CD8-positive, alpha-beta memory T cell (primary cell): Measurements from ENCODE around the gene MAN1A1. TPM values are rescaled to one million over a fixed set of nuclear protein-coding genes. Genes with fewer than 3 reads are reported as not detected.

Experiments
- CTCF ChIA-PET: fragments of 350-600 bp; sonication (Branson Sonifier 250); formaldehyde crosslinking; loops from one replicate; lab custom pipeline; 2021; ENCODE audit warnings: antibody characterized with exemption; lab: Charles Lee
- POLR2A ChIA-PET: fragments of 350-600 bp; sonication (Branson Sonifier 250); formaldehyde crosslinking; loops from one replicate; lab custom pipeline; 2021; ENCODE audit warnings: antibody characterized with exemption; lab: Charles Lee
- DNase-seq, 5 donors: peaks; one replicate each; pipeline versions ENCODE4 v3.0.0 to v3.0.0-alpha.2; 2020 to 2022; ENCODE audit warnings: mixed read lengths in 1 of 5
- H3K27ac ChIP-seq: one replicate; pipeline ENCODE4 v1.7.0; 2013; ENCODE audit warnings: low read depth, mild to moderate bottlenecking, low read length, moderate library complexity
- H3K27me3 ChIP-seq: 2 replicates; pipeline ENCODE4 v1.7.0; 2013; ENCODE audit warnings: low read length, mild to moderate bottlenecking; ENCODE audit not compliant: insufficient read depth, poor library complexity, severe bottlenecking
- H3K36me3 ChIP-seq: 2 replicates; pipeline ENCODE4 v1.7.0; 2013; ENCODE audit warnings: mild to moderate bottlenecking, low read length, moderate library complexity; ENCODE audit not compliant: insufficient read depth
- H3K4me1 ChIP-seq: 2 replicates; pipeline ENCODE4 v1.7.0; 2013; ENCODE audit warnings: mild to moderate bottlenecking, low read length, moderate library complexity; ENCODE audit not compliant: insufficient read depth
- H3K4me3 ChIP-seq: 2 replicates; pipeline ENCODE4 v1.7.0; 2013; ENCODE audit warnings: mild to moderate bottlenecking, low read length
- H3K9me3 ChIP-seq: 2 replicates; pipeline ENCODE4 v1.7.0; 2013; ENCODE audit warnings: mild to moderate bottlenecking, low read length
- H3K27ac Mint-ChIP-seq, 8 donors: one replicate each; pipeline ENCODE4 v1.8.0; 2020 to 2021; ENCODE audit warnings: mixed read lengths in 8 of 8, mild to moderate bottlenecking in 6 of 8, inconsistent platforms in 3 of 8, moderate library complexity in 3 of 8
- H3K27me3 Mint-ChIP-seq, 2 donors: one replicate each; pipeline ENCODE4 v1.8.0; 2020 to 2021; ENCODE audit warnings: mixed read lengths in 2 of 2, mild to moderate bottlenecking in 1 of 2, moderate library complexity in 1 of 2
- H3K36me3 Mint-ChIP-seq, 3 donors: one replicate each; pipeline ENCODE4 v1.8.0; 2020 to 2021; ENCODE audit warnings: mixed read lengths in 3 of 3, inconsistent platforms in 1 of 3, mild to moderate bottlenecking in 1 of 3
- H3K4me1 Mint-ChIP-seq, 3 donors: one replicate each; pipeline ENCODE4 v1.8.0; 2020 to 2021; ENCODE audit warnings: mixed read lengths in 3 of 3, inconsistent platforms in 1 of 3, mild to moderate bottlenecking in 1 of 3
- H3K4me3 Mint-ChIP-seq, 7 donors: one replicate each; pipeline ENCODE4 v1.8.0; 2020 to 2021; ENCODE audit warnings: mixed read lengths in 7 of 7, mild to moderate bottlenecking in 6 of 7, moderate library complexity in 4 of 7, inconsistent platforms in 2 of 7
- H3K9me3 Mint-ChIP-seq, 5 donors: one replicate each; pipeline ENCODE4 v1.8.0; 2020 to 2022; ENCODE audit warnings: mixed read lengths in 5 of 5, mild to moderate bottlenecking in 3 of 5, moderate library complexity in 2 of 5, inconsistent platforms in 1 of 5
- polyA plus RNA-seq: library from polyadenylated mRNA; unstranded; fragments of 300-500 nt; fragmentation: Illumina TruSeq; gene quantifications from one replicate; pipeline ENCODE4 v1.2.3, GENCODE V29; 2021
- total RNA-seq, 2 experiments: library from RNA; stranded (reverse); gene quantifications; one replicate each; pipeline ENCODE4 v1.2.3, GENCODE V29; 2021

MAN1A1 gene
- total and polyA plus RNA-seq, 3 experiments from 2014 or later: 23.8 to 38.4 (median 36.9) TPM

DNA sequence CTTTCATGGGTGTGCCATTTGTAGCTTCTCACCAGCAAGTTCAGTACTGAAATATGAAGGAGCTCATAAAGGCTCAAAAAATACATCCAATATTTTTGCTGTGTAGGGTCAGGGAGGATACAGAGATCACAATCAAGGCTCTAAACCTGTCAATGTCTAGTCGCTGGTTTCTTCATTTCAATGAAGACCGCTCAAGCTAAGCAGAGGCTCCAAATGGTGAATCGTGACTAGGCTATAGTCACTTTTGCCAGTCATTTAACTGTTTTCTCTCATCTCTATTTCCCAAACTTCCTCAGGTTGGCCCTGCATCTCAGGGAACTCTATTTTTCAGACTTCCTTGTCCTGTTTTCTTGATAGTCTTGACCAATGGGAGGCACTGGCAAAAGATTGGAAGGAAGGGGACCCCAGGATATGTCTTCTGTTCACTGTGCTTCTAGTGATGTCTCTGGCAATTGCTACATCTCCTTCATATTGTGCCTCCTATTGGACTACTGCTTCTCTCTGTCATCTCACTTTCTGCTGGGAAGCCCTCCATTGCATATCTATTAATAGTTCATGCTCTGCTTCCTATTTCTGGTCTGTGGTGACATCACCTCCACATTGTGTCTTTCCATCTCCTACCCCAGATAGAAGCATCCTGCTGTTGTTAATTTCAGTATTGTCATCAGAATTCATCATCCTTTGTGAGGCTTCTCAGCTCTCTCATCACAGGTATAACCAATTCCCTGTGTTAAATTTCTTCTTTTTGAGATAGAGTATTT is 183.4 kb downstream of the MAN1A1 start:
- Mint-ChIP-seq H3K4me1 (no peaks in the 10 kb centered on the region), H3K9me3 (no peaks in the 10 kb centered on the region), H3K27ac (no peak overlapping the region), H3K4me3 (no peak overlapping the region), H3K27me3 (peaks cover 11 to 38% of the 10 kb centered on the region in 2 donors), H3K36me3 (peaks cover 0 to 12% (median 0%) of the 10 kb centered on the region in 3 donors)
- H3K4me1 ChIP-seq: no peaks in the 10 kb centered on the region
- H3K27ac ChIP-seq: no peak overlapping the region
- H3K9me3 ChIP-seq: no peaks in the 10 kb centered on the region
- POLR2A ChIA-PET: no interaction called here
- H3K4me3 ChIP-seq: no peak overlapping the region
- no peaks in the 10 kb centered on the region for H3K27me3 ChIP-seq
- no peaks in the 10 kb centered on the region for H3K36me3 ChIP-seq
- CTCF ChIA-PET: interaction anchor here (1.1 kb wide), 1 partner anchor 36 kb away, joined by 3 read pairs; no protein-coding TSS in a partner anchor
- no peak for DNase-seq

- H3K27ac ChIP-seq: no peak overlapping the region
- peaks cover 11 to 46% of the 10 kb centered on the region in 2 donors for H3K27me3 Mint-ChIP-seq
- H3K4me3 ChIP-seq: no peak overlapping the region
- ChIA-PET CTCF (no interaction called here), POLR2A (interaction anchor here (0.7 kb wide), 1 partner anchor 1560 kb away, joined by 10 read pairs; no protein-coding TSS in a partner anchor)
- H3K27me3 ChIP-seq: no peaks in the 10 kb centered on the region
- H3K4me1 ChIP-seq: no peaks in the 10 kb centered on the region
- DNase-seq: no peak
- no peaks in the 10 kb centered on the region for H3K9me3 ChIP-seq
- H3K36me3 Mint-ChIP-seq: peaks cover 0 to 12% (median 0%) of the 10 kb centered on the region in 3 donors
- no peaks in the 10 kb centered on the region for H3K36me3 ChIP-seq
- H3K4me1 Mint-ChIP-seq: no peaks in the 10 kb centered on the region
- no peaks in the 10 kb centered on the region for H3K9me3 Mint-ChIP-seq
- no peak overlapping the region for H3K27ac Mint-ChIP-seq
- H3K4me3 Mint-ChIP-seq: no peak overlapping the region
Measured at GRCh38 chr6:119163006-119163405, 186.6 kb downstream of the MAN1A1 start.

- DNase-seq: no peak
- no peaks in the 10 kb centered on the region for H3K36me3 ChIP-seq
- no peaks in the 10 kb centered on the region for H3K4me1 ChIP-seq
- ChIA-PET POLR2A (no interaction called here), CTCF (no interaction called here)
- H3K4me1 Mint-ChIP-seq: no peaks in the 10 kb centered on the region
- H3K27ac Mint-ChIP-seq: no peak overlapping the region
- H3K9me3 Mint-ChIP-seq: no peaks in the 10 kb centered on the region
- no peaks in the 10 kb centered on the region for H3K27me3 ChIP-seq
- peaks cover 0 to 12% (median 2%) of the 10 kb centered on the region in 3 donors for H3K36me3 Mint-ChIP-seq
- H3K9me3 ChIP-seq: no peaks in the 10 kb centered on the region
- no peak overlapping the region for H3K4me3 ChIP-seq
- H3K27me3 Mint-ChIP-seq: peaks cover 11 to 45% of the 10 kb centered on the region in 2 donors
- H3K27ac ChIP-seq: no peak overlapping the region
- H3K4me3 Mint-ChIP-seq: no peak overlapping the region
Measured at GRCh38 chr6:119162134-119162775, 187.3 kb downstream of the MAN1A1 start.

GRCh38 chr6:119161438-119161837 is 188.1 kb downstream of the MAN1A1 start:
- Histone ChIP-seq H3K36me3 (no peaks in the 10 kb centered on the region), H3K27ac (no peak overlapping the region), H3K4me1 (no peaks in the 10 kb centered on the region), H3K4me3 (no peak overlapping the region), H3K9me3 (no peaks in the 10 kb centered on the region), H3K27me3 (no peaks in the 10 kb centered on the region)
- POLR2A ChIA-PET: no interaction called here
- H3K27me3 Mint-ChIP-seq: peaks cover 11 to 39% of the 10 kb centered on the region in 2 donors
- CTCF ChIA-PET: no interaction called here
- H3K4me3 Mint-ChIP-seq: no peak overlapping the region
- DNase-seq: no peak
- peaks cover 0 to 8% (median 2%) of the 10 kb centered on the region in 3 donors for H3K36me3 Mint-ChIP-seq
- no peak overlapping the region for H3K27ac Mint-ChIP-seq
- H3K9me3 Mint-ChIP-seq: no peaks in the 10 kb centered on the region
- no peaks in the 10 kb centered on the region for H3K4me1 Mint-ChIP-seq

GRCh38 chr6:119160911-119161310 is 188.7 kb downstream of the MAN1A1 start:
- Mint-ChIP-seq H3K27me3 (peaks cover 11 to 35% of the 10 kb centered on the region in 2 donors), H3K36me3 (peaks cover 0 to 5% (median 2%) of the 10 kb centered on the region in 3 donors), H3K4me3 (no peak overlapping the region), H3K4me1 (no peaks in the 10 kb centered on the region), H3K9me3 (no peaks in the 10 kb centered on the region), H3K27ac (no peak overlapping the region)
- Histone ChIP-seq H3K36me3 (no peaks in the 10 kb centered on the region), H3K4me1 (no peaks in the 10 kb centered on the region), H3K4me3 (no peak overlapping the region), H3K9me3 (no peaks in the 10 kb centered on the region), H3K27me3 (no peaks in the 10 kb centered on the region), H3K27ac (no peak overlapping the region)
- ChIA-PET POLR2A (no interaction called here), CTCF (no interaction called here)
- DNase-seq: no peak

GRCh38 chr6:119158057-119158848 is 191.3 kb downstream of the MAN1A1 start:
- Histone ChIP-seq H3K27me3 (no peaks in the 10 kb centered on the region), H3K36me3 (no peaks in the 10 kb centered on the region), H3K4me3 (no peak overlapping the region), H3K4me1 (no peaks in the 10 kb centered on the region), H3K9me3 (no peaks in the 10 kb centered on the region), H3K27ac (no peak overlapping the region)
- Mint-ChIP-seq H3K9me3 (no peaks in the 10 kb centered on the region), H3K4me1 (no peaks in the 10 kb centered on the region), H3K27me3 (peaks cover 12 to 26% of the 10 kb centered on the region in 2 donors), H3K36me3 (peaks cover 0 to 2% (median 0%) of the 10 kb centered on the region in 3 donors), H3K4me3 (no peak overlapping the region), H3K27ac (no peak overlapping the region)
- no peak for DNase-seq
- ChIA-PET POLR2A (no interaction called here), CTCF (interaction anchor here (1.0 kb wide), 1 partner anchor 16 kb away, joined by 3 read pairs; no protein-coding TSS in a partner anchor)

DNA sequence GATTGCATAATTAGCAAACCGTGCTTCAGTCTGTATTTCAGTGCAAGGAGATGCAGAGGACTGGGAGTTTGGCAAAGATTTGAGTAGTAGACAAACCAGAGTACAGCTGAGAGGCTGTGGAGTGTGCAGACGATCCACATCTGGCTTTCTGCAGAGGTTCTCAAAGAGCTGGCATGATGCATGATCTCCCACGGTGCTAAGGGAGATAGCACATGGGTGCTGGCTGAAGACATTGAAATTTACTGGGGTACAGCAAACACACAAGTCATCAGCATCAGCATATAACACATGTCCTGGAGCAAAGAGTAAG is 192.1 kb downstream of the MAN1A1 start:
- Mint-ChIP-seq H3K27me3 (peaks cover 8 to 22% of the 10 kb centered on the region in 2 donors), H3K4me1 (no peaks in the 10 kb centered on the region), H3K9me3 (no peaks in the 10 kb centered on the region), H3K27ac (no peak overlapping the region), H3K4me3 (no peak overlapping the region), H3K36me3 (peaks cover 0 to 2% (median 0%) of the 10 kb centered on the region in 3 donors)
- ChIA-PET CTCF (no interaction called here), POLR2A (no interaction called here)
- no peak overlapping the region for H3K27ac ChIP-seq
- no peak overlapping the region for H3K4me3 ChIP-seq
- H3K36me3 ChIP-seq: no peaks in the 10 kb centered on the region
- H3K4me1 ChIP-seq: no peaks in the 10 kb centered on the region
- H3K9me3 ChIP-seq: no peaks in the 10 kb centered on the region
- H3K27me3 ChIP-seq: no peaks in the 10 kb centered on the region
- no peak for DNase-seq
